MM.1S (cell line): ENCODE results near the gene ESD.

Experiments
- EZH2 ChIP-seq: fragments of 300-600 bp; sonication (generic); optimal IDR thresholded peaks from 2 replicates; pipeline ENCODE3; 2017; ENCODE audit warnings: low read depth, mild to moderate bottlenecking, antibody characterized with exemption, low read length, mixed read lengths
- EZH2phosphoT487 ChIP-seq: fragments of 300-600 bp; sonication (generic); IDR thresholded peaks from 2 replicates; pipeline ENCODE4 v1.6.1; 2018; ENCODE audit warnings: antibody characterized with exemption, low read length
- TF ChIP-seq, protein P1 (sequence below): fragments of 300-600 bp; sonication (generic); IDR thresholded peaks from 2 replicates; pipeline ENCODE4 v1.5.1; 2016; ENCODE audit warnings: antibody characterized with exemption, low read length, mixed read lengths

DNA sequence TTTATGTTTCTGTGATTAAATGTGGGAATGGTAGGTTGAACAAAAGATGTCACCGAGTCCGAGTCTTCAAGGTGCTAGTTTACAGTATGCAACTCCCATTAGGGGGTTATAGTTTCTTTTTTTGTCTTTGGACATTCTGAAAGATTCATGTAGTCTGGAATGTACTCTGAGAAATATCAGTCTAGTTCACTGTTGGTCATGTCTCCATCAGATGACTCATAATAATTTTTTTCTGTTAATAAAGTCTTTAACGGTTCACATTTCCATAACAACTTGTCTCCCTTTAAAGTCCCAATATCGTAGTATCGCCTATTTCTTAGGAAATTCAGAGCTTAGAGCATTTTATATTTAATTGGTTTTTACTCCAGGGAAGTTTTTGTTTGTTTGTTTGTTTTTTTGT is 13.5 kb upstream of the ESD start:
- TF ChIP-seq, protein P1, sequence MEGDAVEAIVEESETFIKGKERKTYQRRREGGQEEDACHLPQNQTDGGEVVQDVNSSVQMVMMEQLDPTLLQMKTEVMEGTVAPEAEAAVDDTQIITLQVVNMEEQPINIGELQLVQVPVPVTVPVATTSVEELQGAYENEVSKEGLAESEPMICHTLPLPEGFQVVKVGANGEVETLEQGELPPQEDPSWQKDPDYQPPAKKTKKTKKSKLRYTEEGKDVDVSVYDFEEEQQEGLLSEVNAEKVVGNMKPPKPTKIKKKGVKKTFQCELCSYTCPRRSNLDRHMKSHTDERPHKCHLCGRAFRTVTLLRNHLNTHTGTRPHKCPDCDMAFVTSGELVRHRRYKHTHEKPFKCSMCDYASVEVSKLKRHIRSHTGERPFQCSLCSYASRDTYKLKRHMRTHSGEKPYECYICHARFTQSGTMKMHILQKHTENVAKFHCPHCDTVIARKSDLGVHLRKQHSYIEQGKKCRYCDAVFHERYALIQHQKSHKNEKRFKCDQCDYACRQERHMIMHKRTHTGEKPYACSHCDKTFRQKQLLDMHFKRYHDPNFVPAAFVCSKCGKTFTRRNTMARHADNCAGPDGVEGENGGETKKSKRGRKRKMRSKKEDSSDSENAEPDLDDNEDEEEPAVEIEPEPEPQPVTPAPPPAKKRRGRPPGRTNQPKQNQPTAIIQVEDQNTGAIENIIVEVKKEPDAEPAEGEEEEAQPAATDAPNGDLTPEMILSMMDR: no peak
- TF ChIP-seq EZH2 (no peak), EZH2phosphoT487 (no peak)
